ENCODE measurements around the gene LRRC14B. TPM values are rescaled to one million over a fixed set of nuclear protein-coding genes. Genes with fewer than 3 reads are reported as not detected.
"Not testable (repeated sequence)": the region's sequence is repeated elsewhere in the genome, so short reads cannot be mapped to it uniquely, and the experiment has no call there.

The LRRC14B gene
- total RNA-seq, 1 experiment from 2014 or later: not detected

DNA sequence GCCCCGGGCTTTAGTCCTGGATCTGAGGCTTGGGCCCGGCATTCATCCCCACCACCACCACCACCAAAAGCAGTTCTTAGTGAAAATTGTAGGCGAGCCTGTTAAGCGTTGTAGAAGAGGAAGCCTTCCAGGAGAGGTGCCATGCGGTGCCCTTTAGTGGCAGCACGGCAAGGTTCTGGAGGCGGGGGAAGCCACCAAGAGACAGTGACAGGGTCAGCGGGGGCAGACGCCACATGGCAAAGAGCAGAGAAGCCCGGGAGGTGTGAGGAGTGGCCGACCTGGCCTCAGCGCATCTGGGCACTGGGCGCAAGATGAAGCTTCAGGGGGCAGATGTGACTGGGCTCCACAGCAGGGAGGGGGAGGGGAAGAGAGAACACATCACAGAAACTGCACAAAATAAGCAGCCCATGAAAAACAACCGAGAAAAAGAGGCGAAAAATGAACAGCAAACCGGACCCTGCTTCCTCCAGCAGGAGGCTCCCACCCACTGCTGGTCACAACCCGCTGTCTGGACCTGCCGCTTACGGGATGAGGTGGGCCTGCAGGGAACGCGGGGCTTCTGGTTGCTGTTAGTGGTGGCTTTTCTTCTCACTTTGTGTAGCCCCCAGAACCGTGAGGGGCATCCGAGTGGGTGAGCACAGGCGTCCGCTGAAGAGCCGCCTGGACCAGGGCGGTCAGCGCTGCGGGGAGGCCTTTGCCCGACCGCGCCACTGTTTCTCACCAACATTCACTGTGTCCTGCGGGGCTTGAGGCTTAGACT, 4.3 kb downstream of the LRRC14B start:
- intact Hi-C loops (cut with micrococcal nuclease): no loop called here
- Mint-ChIP-seq H3K9me3 (ENCODE audit: unreplicated experiment) (no peaks in the 10 kb centered on the region), H3K36me3 (ENCODE audit: insufficient read depth, unreplicated experiment) (no peaks in the 10 kb centered on the region), H3K27me3 (ENCODE audit: insufficient read depth, unreplicated experiment) (peaks cover 2% of the 10 kb centered on the region), H3K4me3 (ENCODE audit: unreplicated experiment) (no peak overlapping the region), H3K4me1 (ENCODE audit: insufficient read depth, unreplicated experiment) (no peaks in the 10 kb centered on the region), H3K27ac (ENCODE audit: low read depth, unreplicated experiment) (no peak overlapping the region)
- POLR2A ChIA-PET: interaction anchor here (1.1 kb wide), 1 partner anchor 22 kb away, joined by 5 read pairs; the partner anchor contains the start of genes CCDC127 and SDHA
- no TSS peak for BruUV-seq (replicated peaks)
- CTCF ChIA-PET: interaction anchor here (0.7 kb wide), 1 partner anchor 51 kb away, joined by 3 read pairs; no protein-coding TSS in a partner anchor
- no peak for TF ChIP-seq CTCF (IDR thresholded peaks at IDR 0.05; ENCODE audit: unreplicated experiment)
- DNase-seq (ENCODE audit: unreplicated experiment): no peak

DNA sequence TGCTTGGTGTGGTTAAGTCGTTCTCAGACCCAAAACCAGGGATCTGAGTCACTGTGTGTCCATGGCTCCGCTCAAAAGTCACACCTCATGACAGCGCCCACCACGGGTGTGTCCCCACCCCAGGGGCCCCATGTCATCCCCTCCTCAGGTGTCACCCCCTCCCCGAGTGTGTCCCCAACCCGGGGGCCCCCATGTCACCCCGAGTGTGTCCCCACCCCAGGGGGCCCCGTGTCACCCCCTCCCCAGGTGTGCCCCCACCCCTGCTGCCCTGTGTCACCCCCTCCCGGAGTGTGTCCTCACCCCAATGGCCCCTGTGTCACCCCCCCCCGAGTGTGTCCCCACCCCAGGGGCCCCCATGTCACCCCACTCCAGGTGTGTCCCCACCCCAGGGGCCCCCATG, 5.1 kb downstream of the LRRC14B start:
- intact Hi-C loops (cut with micrococcal nuclease): no loop called here
- no TSS peak for BruUV-seq (replicated peaks)
- DNase-seq (ENCODE audit: unreplicated experiment): no peak
- ChIA-PET POLR2A (no interaction called here), CTCF (no interaction called here)
- Mint-ChIP-seq H3K27me3 (ENCODE audit: insufficient read depth, unreplicated experiment) (no peaks in the 10 kb centered on the region), H3K9me3 (ENCODE audit: unreplicated experiment) (no peaks in the 10 kb centered on the region), H3K36me3 (ENCODE audit: insufficient read depth, unreplicated experiment) (no peaks in the 10 kb centered on the region), H3K4me3 (ENCODE audit: unreplicated experiment) (no peak overlapping the region), H3K27ac (ENCODE audit: low read depth, unreplicated experiment) (no peak overlapping the region), H3K4me1 (ENCODE audit: insufficient read depth, unreplicated experiment) (no peaks in the 10 kb centered on the region)
- TF ChIP-seq CTCF (IDR thresholded peaks at IDR 0.05; ENCODE audit: unreplicated experiment): no peak

- H3K9me3 Mint-ChIP-seq (ENCODE audit: unreplicated experiment); H3K27ac Mint-ChIP-seq (ENCODE audit: low read depth, unreplicated experiment); DNase-seq (ENCODE audit: unreplicated experiment); H3K36me3 Mint-ChIP-seq (ENCODE audit: insufficient read depth, unreplicated experiment); BruUV-seq (replicated peaks); intact Hi-C loops (cut with micrococcal nuclease); H3K27me3 Mint-ChIP-seq (ENCODE audit: insufficient read depth, unreplicated experiment); H3K4me3 Mint-ChIP-seq (ENCODE audit: unreplicated experiment); H3K4me1 Mint-ChIP-seq (ENCODE audit: insufficient read depth, unreplicated experiment); POLR2A ChIA-PET: not testable (repeated sequence)
- CTCF ChIA-PET: interaction anchor here (0.6 kb wide), 1 partner anchor 13 kb away, joined by 3 read pairs; no protein-coding TSS in a partner anchor
Measured at GRCh38 chr5:197031-197430, 5.7 kb downstream of the LRRC14B start.

DNA sequence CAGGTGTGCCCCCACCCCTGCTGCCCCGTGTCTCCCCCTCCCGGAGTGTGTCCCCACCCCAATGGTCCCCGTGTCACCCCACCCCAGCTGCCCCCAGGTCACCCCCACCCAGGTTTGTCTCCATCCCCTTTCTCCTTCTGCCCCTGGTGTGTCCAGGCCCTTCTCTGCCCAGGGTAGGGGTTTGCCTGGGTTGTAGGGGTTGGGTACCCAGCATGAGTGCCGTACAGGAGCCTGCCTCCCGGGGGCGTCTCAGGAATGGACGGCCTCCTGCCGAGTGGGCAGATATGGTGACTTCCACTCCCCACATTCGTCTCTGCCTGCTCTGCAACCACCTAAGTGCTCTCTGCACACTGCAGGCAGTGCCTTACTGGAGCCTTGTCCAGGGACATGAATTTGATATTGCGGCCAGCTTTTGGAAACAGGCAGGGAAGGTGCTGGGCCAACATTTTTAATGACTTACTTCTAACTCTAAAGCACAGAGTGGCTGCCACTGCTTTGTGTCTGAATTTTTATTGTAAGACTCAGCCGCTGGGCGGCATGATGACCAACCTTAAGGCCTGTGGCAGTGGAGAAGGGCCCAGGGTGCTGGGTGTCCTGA, 6.7 kb downstream of the LRRC14B start:
- POLR2A ChIA-PET: no interaction called here
- no peaks in the 10 kb centered on the region for H3K4me1 Mint-ChIP-seq (ENCODE audit: insufficient read depth, unreplicated experiment)
- no peaks in the 10 kb centered on the region for H3K36me3 Mint-ChIP-seq (ENCODE audit: insufficient read depth, unreplicated experiment)
- TF ChIP-seq CTCF (IDR thresholded peaks at IDR 0.05; ENCODE audit: unreplicated experiment): no peak
- intact Hi-C loops (cut with micrococcal nuclease): no loop called here
- no peak for DNase-seq (ENCODE audit: unreplicated experiment)
- no peaks in the 10 kb centered on the region for H3K27me3 Mint-ChIP-seq (ENCODE audit: insufficient read depth, unreplicated experiment)
- no peaks in the 10 kb centered on the region for H3K9me3 Mint-ChIP-seq (ENCODE audit: unreplicated experiment)
- H3K27ac Mint-ChIP-seq (ENCODE audit: low read depth, unreplicated experiment): no peak overlapping the region
- no TSS peak for BruUV-seq (replicated peaks)
- CTCF ChIA-PET: no interaction called here
- no peak overlapping the region for H3K4me3 Mint-ChIP-seq (ENCODE audit: unreplicated experiment)

Data from MCF 10A (cell line).